GM12801 (cell line): Measurements from ENCODE around the gene PYGO1.

Experiments
- CTCF ChIP-seq: IDR thresholded peaks from one replicate; pipeline ENCODE4 v1.5.1; 2011; ENCODE audit warnings: control low read depth; ENCODE audit not compliant: insufficient read length; ENCODE audit errors: extremely low read depth

PYGO1 gene

GRCh38 chr15:55499151-55499550 is 89.0 kb downstream of the PYGO1 start:
- no peak for TF ChIP-seq CTCF

GRCh38 chr15:55496716-55497115 is 91.4 kb downstream of the PYGO1 start:
- TF ChIP-seq CTCF: no peak

GRCh38 chr15:55494931-55495330 is 93.2 kb downstream of the PYGO1 start:
- no peak for TF ChIP-seq CTCF
